Stimulated activated CD8-positive, alpha-beta memory T cell treated with anti-CD3 and anti-CD28 coated beads, Interleukin-2, amount 100 ng/mL, for 1 hour (primary cell): Measurements from ENCODE around the gene COA1.
"Not testable (repeated sequence)": the region's sequence is repeated elsewhere in the genome, so short reads cannot be mapped to it uniquely, and the experiment has no call there.

ENCODE experiments used
- DNase-seq, 2 donors: peaks; one replicate each; pipeline ENCODE4 v3.0.0-alpha.2; 2020; ENCODE audit warnings: low read depth in 2 of 2

The COA1 gene

DNA sequence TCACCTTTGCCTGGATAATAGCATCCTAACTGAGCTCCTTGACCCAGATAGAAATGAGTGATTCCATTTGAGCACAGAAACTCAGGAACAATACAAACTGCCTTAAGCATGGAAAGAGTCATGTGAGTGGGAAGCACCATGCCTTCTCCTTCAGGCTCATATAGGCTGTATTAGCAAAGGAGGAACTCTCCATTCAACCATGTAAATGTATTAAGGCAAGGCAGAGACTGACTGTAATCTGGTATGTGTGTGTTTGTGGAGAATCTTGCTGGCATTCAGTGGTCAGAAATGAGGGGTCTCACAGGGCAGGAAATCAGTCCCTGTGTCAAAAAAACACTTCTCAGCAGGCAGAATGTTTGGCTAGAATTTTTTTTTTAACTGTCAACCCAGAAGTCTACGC lies 40.2 kb downstream of the COA1 start:
- no peak for DNase-seq

DNA sequence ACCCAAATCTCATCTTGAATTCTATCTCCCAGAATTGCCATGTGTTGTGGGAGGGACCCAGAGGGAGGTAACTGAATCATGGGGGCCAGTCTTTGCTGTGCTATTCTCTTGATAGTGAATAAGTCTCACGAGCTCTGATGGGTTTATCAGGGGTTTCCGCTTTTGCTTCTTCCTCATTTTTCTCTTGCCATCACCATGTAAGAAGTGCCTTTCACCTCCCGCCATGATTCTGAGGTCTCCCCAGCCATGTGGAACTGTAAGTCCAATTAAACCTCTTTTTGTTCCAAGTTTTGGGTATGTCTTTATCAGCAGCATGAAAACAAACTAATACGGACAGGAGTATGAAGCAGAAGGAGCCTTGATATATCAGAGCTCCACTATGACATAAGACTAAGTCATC lies 41.5 kb downstream of the COA1 start:
- DNase-seq, result not testable (repeated sequence)

DNA sequence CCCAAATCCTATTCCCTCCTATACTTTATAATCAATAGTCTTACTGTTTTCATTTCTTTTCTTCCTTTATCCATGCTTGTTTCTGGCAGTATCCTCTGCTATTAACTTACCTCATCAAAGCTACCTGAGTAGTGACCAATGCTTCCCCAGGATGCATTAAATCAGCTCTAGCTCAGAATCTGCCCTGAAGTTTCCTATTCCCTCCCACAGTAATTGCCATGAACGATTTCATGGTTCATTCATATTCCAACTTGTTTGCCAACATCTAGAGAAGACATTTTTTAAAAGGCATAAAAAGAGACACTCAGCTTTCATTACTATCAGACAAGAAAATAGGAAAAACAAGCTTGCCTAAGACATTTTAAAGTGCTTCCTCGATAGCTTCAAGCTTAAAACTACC lies 42.3 kb downstream of the COA1 start:
- no peak for DNase-seq

DNA sequence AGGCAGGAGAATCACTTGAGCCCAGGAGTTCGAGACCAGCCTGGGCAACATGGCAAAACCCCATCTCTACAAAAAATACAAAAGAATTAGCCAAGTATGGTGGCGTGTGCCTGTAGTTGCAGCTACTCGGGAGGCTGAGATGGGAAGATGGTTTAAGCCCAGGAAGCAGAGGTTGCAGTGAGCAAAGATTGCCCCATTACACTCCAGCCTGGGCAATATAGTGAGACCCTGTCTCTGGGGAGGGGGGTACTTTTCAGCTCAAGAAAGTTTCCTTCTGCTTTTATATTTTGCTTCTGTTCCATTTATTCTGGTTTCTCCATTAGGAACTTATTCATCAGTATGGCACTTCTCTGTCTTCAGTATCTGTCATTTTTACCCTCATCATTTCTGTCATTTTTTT lies 48.6 kb downstream of the COA1 start:
- DNase-seq, result no peak

DNA sequence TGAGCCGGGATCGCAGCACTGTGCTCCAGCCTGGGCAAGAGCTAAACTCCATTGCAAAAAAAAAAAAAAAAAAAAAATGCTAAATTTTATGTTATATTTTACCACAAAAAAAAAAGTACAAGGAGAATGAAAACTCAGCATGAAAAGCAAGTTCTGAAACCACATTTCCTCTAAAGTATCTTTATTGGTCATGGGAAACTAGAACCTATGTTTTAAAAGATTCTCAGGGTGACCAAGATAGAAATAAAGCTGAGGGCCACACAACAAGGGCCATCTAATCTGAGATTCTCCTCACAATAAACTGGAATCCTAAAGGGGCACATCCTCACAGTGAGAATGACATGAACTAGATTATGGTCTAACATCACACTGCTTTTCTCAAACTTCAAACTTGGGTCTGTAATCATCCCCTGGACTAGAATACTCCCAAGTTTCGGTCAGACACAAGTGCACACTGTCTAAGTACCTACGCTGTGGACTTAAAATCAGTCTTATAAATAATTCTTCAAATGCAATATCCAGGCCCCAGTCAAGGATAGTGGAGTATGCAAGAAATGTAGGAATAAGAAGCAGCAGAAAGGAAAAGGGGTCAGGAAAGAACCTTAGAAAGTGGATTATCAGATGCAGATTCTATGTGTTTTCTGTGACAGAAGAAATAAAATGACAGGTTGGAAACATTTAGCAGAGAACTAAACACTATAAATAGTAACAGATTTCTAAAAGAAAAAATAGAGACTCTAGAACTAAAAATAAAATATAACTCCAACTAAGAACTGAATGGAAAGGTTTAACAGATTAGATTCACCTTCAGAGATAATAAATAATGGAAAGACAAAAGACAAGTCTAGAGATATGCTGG lies 49.9 kb downstream of the COA1 start:
- DNase-seq, result no peak

DNA sequence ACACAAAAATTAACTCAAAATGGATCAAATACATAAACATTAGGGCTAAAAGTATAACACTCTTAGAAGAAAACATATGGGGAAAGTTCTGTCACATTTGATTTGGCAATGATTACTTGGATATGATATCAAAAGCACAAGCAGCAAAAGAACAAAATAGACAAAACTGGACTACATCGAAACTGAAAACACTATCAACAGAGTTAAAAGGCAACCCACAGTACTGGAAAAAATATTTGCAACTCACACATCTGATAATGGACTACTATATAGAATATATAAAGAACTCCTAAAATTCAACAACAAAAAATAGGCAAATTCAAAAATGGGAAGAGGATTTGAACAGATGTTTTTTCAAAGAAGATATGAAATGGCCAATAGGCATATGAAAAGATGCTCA lies 51.0 kb downstream of the COA1 start:
- DNase-seq, result no peak

DNA sequence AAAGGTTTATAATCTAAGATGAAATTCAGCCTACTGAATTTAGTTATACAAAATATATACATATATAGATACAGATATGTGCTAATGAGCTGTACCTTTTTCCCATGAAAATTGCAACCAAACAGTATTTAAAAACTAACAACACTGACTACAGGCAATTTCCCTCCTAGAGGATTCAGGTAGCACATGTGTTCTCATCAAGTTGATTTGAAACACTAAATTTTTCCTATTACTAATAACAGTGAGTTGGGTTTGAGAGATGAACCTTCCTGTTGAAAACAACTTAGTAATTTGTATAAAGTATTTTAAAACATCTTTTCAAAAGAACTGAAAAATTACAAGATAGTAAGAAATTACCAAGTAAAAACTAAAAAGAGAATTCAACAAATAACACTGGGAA lies 51.5 kb downstream of the COA1 start:
- DNase-seq, result no peak

DNA sequence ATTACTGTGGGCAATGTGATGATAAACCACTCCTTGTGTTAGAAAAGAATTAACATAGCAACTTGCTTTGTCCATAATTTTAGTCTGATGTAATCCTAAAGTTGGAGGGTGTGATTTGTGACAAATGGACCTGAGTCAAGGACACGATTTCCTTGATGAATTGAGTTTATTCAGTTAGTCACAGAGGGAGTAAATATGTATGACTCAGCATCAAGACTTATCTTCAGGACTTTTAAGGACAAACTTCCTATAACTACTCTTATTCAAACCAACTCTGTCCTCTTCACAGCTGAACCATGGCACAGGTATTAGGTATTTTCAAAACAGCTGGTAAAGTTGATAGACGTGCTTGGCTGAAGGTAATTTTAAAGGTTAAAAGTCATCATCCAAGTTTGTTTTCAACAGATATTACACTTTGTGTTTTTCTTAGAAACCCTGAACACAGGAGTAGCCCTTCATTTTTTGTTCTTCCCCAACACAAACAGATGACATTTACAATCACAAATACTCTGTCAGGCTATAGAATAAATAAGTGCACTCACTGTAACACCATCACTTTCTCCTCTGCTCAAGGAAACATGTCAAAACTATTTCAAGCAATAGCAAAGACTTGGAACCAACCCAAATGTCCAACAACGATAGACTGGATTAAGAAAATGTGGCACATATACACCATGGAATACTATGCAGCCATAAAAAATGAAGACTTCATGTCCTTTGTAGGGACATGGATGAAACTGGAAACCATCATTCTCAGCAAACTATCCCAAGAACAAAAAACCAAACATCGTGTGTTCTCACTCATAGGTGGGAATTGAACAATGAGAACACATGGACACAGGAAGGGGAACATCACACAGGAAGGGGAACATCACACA lies 54.5 kb downstream of the COA1 start:
- DNase-seq, result no peak

DNA sequence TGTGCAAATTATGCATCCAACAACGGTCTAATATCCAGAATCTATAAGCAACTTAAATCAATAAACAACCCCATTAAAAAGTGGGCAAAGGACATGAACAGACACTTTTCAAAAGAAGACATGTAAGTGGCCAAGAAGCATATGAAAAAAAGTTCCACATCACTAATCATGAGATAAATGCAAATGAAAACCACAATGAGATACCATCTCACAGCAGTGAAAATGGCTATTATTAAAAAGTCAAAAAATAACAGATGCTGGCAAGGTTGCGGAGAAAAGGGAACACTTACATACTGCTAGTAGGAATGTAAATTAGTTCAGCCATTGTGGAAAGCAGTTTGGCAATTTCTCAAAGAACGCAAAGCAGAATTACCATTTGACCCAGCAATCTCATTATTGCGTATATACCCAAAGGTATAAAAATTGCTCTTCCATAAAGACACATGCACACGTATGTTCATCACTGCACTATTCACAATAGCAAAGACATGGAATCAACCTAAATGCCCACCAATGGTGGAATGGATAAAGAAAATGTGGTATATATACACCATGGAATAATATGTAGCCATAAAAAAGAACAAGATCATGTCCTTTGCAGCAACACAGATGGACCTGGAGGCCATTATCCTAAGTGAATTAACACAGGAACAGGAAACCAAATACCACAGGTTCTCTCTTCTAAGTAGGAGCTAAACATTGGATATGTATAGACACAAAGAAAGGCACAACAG lies 55.9 kb downstream of the COA1 start:
- DNase-seq, result not testable (repeated sequence)

DNA sequence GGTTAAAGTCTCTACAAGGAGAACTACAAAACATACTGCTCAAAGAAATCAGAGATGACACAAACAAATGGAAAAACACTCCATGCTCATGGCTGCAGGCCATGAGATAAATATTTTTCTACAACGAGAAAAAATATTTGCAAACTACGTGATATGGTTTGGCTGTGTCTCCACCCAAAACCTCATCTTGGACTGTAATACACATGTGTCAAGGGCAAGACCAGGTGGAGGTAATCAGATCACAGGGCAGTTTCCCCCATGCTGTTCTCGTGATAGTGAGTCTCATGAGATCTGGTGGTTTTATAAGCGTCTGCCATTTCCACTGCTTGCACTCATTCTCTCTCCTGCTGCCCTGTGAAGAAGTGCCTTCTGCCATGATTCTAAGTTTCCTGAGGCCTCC lies 57.8 kb downstream of the COA1 start:
- no peak for DNase-seq

DNA sequence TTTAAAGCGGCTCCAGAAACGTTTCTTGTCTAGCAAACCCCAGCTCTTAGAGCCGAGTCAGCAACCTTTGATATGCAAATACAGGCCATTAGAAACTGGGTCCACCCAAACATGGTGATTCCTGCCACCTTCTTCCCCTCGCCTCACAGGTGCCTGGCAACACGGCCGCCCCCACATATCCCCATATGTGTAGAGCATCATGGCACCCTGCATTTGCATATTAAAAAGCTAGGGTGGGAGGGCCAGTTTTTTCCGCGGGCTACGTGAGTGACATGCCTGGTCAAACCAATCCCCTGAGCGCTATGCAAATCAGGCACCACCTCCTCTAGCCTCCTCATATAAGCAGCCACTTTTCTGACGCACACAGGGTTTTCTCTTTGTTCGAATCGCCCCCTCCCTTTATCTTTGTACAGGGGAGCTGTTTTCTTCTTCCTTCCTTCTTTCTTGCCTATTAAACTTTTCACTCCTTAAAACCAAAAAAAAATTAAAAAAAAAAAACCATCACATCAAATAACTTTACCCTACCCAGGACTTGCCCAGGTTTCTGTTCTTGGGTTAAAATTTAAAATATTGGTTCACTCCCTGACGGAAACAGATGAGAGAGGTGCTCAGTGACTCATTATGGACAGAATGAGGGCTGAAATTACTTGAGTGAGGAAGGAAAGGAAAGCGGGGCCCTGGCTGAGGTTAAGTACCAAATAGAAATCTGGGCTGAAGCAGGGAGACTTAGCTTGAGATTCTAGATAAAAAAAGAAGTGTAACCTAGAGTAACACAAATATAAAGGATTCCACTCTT lies 59.8 kb downstream of the COA1 start:
- DNase-seq, result no peak

DNA sequence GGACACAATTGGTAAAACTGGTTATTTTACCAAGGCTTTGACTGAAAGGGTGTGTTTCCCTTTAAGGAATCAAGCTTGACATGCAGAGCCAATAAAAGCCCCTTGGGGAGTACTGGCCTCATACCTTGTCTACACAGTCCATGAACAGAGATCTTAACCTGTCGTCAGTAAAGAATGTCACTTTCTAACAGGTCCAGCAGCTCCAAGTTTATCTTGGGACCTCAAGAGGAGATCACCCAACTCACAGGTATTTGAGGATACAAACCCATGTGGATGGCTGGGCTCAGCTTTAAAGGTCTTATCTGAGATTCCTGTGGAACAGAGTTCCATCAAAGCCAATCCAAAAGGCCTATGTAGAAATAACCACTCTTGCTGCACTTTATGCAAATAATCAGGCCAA lies 61.3 kb downstream of the COA1 start:
- DNase-seq, result no peak

DNA sequence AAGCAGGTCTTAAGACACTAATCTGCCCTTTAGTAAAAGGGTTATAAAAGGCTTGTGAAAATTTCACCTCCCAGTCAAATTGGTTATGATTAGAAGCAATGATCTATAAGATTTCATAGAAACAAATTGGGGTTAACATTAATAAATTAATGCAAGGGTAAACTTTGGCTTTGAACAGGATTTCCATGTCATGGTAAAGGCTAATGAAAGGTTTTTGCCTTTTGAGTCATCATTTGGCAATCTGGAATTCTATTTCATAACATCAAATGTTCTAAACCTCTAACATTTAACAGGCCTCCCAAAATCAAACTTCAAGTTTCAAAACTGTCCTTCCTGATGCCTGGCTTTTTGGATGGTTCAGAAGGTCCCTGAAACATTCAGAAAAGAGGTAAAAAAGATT lies 62.4 kb downstream of the COA1 start:
- no peak for DNase-seq

DNA sequence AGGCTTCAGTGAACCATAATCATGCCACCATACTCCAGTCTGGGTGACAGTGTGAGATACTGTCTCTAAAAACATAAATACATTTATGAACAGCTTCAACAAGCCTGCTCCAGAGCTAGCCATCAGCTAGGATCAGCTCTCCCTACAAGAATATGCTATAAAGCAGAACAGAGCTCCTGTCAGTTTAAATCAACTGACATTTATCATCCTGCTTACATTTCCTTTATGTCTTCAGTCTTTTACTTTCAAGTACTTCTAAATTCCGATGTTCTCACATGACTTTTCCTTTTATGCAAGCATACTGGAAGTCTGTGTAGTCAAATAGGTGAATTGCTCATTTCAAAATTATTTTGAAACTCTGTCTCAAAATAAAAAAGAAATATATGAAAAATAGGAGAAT lies 64.6 kb downstream of the COA1 start:
- DNase-seq, result no peak

DNA sequence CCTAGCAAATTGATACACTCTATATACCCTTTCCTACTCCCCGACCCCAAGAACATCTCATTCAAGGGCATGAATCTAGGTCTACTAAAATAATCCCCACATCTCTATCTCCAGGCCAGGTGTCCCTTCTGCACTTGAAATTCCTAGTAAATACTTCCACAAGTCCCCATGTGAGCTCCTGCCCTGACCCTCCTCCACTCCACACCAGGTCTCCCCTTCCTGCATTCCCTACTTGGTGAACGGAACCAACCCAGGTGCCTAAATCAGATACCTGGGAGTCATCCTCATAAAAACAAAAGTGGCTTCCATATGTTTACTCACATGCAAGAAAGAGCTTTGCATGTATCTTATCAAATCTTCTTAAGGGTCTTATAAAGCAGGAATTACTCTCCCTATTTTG lies 69.2 kb downstream of the COA1 start:
- DNase-seq, result no peak

DNA sequence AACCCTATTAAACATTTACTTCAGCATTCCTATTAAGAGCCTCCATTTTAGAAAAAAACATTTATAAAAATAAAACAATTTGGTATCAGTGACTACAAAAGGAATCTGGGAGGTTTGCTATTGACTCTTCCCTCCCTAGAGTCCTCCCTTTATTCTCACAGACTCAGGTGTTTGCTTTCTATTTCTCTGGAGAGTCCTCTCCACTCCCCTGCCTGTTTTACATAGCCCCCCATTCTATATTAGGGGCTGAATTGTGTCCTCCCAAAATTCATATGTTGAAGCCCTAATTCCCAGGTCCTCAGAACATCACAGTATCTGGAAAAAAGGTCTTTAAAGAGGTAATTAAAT lies 69.8 kb downstream of the COA1 start:
- no peak for DNase-seq

DNA sequence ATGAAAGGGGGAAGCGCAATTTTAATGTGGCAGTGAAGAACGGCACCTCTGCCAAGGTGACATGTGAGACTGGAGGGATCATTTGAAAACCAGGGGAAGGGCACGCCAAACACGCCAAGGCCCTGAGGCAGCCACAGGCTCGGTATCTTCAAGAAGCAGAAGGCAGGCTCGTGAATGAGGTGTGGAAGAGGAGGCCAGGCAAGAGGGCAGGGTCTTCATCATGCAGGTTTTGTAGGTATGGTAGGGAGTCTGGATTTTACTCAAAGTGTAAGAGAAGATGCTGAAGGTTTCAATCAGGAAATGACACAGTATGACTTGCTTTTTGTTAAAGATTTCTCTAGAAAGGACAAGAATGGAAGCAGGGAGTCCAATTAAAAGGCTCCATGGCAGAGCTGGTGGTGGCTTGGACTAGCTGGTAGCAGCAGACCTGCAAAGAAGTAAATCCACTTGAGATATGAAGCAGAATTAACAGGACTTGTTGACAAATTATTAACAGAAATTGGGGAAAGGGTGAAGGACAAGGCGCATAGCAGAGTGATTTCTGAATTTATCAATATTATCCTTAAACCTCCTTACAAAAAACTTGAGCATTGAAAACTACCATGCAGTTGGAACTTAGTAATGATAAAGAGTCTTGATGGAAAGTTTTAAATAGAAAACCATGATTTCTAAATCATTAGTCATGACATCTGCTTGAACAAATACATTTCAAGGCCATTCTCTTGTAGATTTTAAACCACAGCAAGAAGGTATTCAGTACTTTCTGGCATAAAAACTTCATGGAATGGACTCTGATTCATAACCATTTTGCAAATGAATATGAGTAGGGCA lies 70.4 kb downstream of the COA1 start:
- no peak for DNase-seq

DNA sequence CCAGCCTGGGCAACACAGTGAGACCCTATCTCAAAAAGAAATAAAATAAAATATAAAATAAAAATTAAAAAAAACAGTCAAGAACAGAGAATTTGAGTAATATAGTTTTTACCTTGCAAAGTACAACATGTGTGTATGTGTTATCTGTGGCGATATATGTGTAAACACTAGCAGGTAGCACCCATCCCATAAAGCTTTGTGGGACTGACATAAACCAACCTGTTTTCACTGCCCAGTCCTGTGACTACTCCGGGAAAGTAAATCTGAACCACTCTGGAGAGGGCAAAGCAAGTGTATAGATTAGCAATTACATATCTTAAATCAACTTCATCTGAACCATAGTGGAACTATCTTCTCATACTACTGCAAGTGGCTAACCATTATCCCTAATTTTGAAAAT lies 72.3 kb downstream of the COA1 start:
- DNase-seq, result no peak

DNA sequence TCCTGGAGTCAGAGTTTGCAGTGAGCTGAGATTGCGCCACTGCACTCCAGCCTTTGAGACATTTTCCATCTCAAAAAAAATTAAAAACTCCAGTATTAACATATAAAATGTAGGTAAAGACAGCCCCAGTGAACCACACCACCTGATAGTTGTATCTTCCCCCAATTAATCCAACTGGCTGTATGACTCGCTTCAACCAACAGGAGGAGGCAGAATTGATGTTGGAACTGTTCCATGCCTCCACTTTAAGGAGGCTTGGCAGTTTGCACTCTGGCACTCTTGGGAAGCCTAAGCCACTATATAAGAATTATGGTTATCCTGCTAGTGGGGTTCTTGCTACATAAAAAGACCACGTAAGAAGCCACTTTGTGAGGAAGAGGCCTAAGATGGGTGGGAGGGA lies 73.7 kb downstream of the COA1 start:
- DNase-seq, result no peak

DNA sequence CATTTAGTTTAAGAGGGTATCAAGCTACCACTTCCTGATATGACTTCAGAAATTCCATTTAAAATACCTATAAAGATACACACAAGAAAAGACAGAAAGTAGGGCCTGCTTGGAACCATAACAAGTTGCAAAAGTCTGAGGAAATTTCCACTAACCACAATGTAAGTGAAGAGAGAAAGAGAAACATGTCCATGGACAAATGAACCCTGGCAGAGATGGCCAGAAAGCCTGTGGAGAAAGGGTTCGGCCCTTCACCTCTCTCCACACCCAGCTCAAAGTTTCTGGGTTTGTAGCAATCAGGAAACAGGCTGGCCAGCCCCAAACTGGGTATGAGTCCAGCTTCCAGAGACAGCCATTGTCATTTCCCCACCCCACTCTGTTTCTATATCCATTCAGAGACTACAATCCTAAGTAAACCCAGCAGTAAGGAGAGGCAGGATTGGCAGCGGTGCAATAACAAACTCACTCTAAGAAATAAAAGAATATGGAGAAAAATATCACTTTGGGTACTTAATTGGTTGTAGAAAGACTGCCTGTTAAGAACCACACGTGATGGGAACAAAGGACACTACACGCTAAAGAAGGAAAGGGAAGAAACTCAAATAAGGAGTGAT lies 75.3 kb downstream of the COA1 start:
- DNase-seq, result no peak
